ENCODE measurements around the gene DZIP3. TPM values are rescaled to one million over a fixed set of nuclear protein-coding genes. Genes with fewer than 3 reads are reported as not detected.

DZIP3 gene
- total RNA-seq, 4 donors from 2014 or later = 0.83 to 5.0 (median 2.8) TPM

DNA sequence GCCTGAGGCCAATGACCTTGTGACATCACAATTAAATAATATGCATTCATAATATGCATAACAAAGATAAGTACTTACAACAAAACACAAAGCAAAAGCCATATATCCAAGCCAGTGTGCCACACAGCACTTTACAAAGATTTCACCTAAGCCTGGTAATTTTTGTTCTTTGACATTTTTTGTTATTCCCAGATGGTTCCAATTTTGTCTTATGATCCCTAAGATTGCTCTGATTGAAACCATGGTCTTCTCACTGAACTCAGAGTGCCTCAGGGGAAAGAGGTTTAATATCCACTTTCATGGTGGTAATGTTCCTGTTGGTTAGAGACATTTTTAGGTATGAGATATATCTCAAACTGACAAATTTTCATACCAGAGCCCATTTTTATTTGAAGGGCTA is 138.6 kb downstream of the DZIP3 start:
- H3K36me3 ChIP-seq = no peaks in the 10 kb centered on the region
- TF ChIP-seq POLR2A (IDR thresholded peaks at IDR 0.05) = no peak
- TF ChIP-seq, protein P1, sequence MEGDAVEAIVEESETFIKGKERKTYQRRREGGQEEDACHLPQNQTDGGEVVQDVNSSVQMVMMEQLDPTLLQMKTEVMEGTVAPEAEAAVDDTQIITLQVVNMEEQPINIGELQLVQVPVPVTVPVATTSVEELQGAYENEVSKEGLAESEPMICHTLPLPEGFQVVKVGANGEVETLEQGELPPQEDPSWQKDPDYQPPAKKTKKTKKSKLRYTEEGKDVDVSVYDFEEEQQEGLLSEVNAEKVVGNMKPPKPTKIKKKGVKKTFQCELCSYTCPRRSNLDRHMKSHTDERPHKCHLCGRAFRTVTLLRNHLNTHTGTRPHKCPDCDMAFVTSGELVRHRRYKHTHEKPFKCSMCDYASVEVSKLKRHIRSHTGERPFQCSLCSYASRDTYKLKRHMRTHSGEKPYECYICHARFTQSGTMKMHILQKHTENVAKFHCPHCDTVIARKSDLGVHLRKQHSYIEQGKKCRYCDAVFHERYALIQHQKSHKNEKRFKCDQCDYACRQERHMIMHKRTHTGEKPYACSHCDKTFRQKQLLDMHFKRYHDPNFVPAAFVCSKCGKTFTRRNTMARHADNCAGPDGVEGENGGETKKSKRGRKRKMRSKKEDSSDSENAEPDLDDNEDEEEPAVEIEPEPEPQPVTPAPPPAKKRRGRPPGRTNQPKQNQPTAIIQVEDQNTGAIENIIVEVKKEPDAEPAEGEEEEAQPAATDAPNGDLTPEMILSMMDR (IDR thresholded peaks at IDR 0.05) = no peak
- no peaks in the 10 kb centered on the region for H3K4me1 ChIP-seq
- no peak overlapping the region for H3K4me3 ChIP-seq
- H3K9me3 ChIP-seq = no peaks in the 10 kb centered on the region
- intact Hi-C loops (cut with DNase I) = no loop called here
- H3K27me3 ChIP-seq = no peaks in the 10 kb centered on the region
- H3K27ac ChIP-seq = no peak overlapping the region
- no peak for DNase-seq

DNA sequence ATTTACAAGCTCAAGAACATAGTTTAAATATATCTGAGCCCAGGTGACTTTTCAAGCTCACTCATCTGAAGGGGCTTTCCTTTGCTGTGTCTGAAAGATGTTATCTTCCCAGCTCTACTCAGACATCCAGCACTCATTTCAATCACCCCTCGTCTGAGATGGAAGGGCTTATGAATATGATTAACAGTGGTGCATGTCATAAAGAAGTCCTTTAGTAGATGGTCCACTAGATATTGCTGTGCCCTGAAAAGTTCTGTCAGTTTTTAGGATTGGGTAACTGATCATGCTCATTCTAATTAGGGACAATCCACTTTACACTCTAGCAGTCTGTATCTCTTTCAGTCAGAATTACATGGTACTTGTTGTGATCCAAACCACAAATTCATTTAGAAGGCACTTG is 139.4 kb downstream of the DZIP3 start:
- no peak for TF ChIP-seq POLR2A (IDR thresholded peaks at IDR 0.05)
- intact Hi-C loops (cut with DNase I) = no loop called here
- DNase-seq = no peak
- Histone ChIP-seq H3K36me3 (no peaks in the 10 kb centered on the region), H3K4me1 (no peaks in the 10 kb centered on the region), H3K27ac (no peak overlapping the region), H3K4me3 (no peak overlapping the region), H3K9me3 (no peaks in the 10 kb centered on the region), H3K27me3 (no peaks in the 10 kb centered on the region)
- 40 to 44% methylated on average over 1 of the region's 1 CpG for WGBS, 2 donors

DNA sequence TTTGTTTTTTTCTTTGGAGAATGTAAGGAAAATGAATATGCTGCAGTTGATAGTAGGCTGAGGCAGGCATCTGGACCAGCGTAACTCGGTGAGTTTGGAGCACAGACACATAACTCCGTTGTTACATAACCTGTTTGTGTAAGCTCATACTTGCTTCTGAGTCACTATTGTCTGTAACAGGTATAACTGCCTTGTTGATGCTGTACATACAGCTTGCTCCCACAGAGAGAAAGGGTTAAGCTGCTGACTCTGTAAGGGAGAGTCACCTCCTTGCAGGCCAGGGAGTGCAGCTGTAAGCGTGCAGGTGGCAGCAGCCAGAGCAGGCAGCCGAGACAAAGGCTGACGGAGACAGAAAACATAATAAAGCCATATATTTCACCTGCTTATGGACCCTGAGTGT is 147.3 kb downstream of the DZIP3 start:
- no peak for DNase-seq
- WGBS, 2 donors = 59 to 83% methylated on average over 6 of the region's 6 CpGs

DNA sequence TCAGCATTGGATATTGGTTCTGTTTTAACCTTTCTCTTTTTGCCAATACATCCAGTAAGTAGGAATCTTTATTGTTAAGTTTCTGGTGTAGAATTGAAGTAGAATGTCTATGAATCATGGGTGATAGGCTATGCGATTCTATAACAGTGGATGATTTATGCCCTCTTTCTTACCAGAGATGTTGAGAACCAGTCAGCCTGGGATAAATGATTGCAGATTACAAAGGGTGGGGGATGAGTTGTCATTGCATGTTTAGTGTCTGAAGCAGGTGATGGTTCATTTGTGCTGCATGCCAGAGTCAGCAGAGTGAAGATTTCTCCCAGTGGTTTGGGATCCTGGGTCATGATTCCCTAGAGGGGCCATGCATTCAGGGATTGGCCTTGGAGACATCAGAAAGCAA is 153.4 kb downstream of the DZIP3 start:
- no peak for TF ChIP-seq POLR2A (IDR thresholded peaks at IDR 0.05)
- TF ChIP-seq, protein P1 (IDR thresholded peaks at IDR 0.05) = no peak
- H3K27ac ChIP-seq = no peak overlapping the region
- no peak for DNase-seq
- no peaks in the 10 kb centered on the region for H3K36me3 ChIP-seq
- H3K4me3 ChIP-seq = no peak overlapping the region
- intact Hi-C loops (cut with DNase I) = no loop called here
- no peaks in the 10 kb centered on the region for H3K9me3 ChIP-seq
- 68 to 75% methylated on average over 1 of the region's 1 CpG for WGBS, 2 donors
- H3K4me1 ChIP-seq = no peaks in the 10 kb centered on the region
- no peaks in the 10 kb centered on the region for H3K27me3 ChIP-seq

More for the DNA sequence above, 147.3 kb downstream of the DZIP3 start:
- no peak overlapping the region for H3K27ac ChIP-seq
- H3K27me3 ChIP-seq = no peaks in the 10 kb centered on the region
- H3K9me3 ChIP-seq = no peaks in the 10 kb centered on the region
- intact Hi-C loops (cut with DNase I) = no loop called here
- H3K36me3 ChIP-seq = no peaks in the 10 kb centered on the region
- no peaks in the 10 kb centered on the region for H3K4me1 ChIP-seq
- TF ChIP-seq, protein P1 (IDR thresholded peaks at IDR 0.05) = no peak
- no peak for TF ChIP-seq POLR2A (IDR thresholded peaks at IDR 0.05)
- H3K4me3 ChIP-seq = no peak overlapping the region

Small RNA genes within 50 kb of the gene (small RNA-seq; reads per million reads assigned to genes)
- gene AC092185.1 = 0 reads per million in 4 donors
- gene RF00156 = 0 to 0.09 (median 0) reads per million in 4 donors

Other genes starting within 250 kb of the DZIP3 start
- under 1 TPM in 1 of 4 donors, not detected in 3; under 0.01 TPM for gene MYH15, start 79.1 kb upstream of the DZIP3 start, total RNA-seq
- gene CIP2A, start 284 bp upstream of the DZIP3 start, total RNA-seq = 10 to 100 TPM in 1 of 4 donors, 1 to 10 TPM in 3; 1.5 to 11.5 (median 7.2) TPM
- gene RETNLB, start 167.7 kb downstream of the DZIP3 start, total RNA-seq = not detected
- gene TRAT1, start 233.1 kb downstream of the DZIP3 start, total RNA-seq = 1 to 10 TPM in 1 of 4 donors, under 1 TPM in 3; 0.53 to 2.3 (median 0.83) TPM